ENCODE results near the gene RUNX2. TPM values are rescaled to one million over a fixed set of nuclear protein-coding genes. Genes with fewer than 3 reads are reported as not detected.

Gene RUNX2
- total and polyA plus RNA-seq, 9 of the 15 experiments (the other 6 are each of a cell fraction or from before 2014, with no cell fraction given), result 0.29 to 1.00 (median 0.43) TPM

GRCh38 chr6:45419571-45420082 lies 91.5 kb downstream of the RUNX2 start (continued):
- TF ChIP-seq ZNF407 (IDR thresholded peaks at IDR 0.05; ENCODE audit: low read depth) (no peak), HCFC1 (IDR thresholded peaks at IDR 0.05; ENCODE audit: low read depth, low read length) (0 out of 2 replicates have a peak, but pooled peaks have one; percentile 17), SMC3 (conservative IDR thresholded peaks at IDR 0.05; ENCODE audit: insufficient read depth, low read depth, low read length) (peak; percentile 48), CTCF (IDR thresholded peaks at IDR 0.05 in 2 of 3, conservative IDR thresholded peaks at IDR 0.05 in 1 of 3; ENCODE audit: insufficient read depth in 2 of 3, low read depth in 1 of 3, low read length in 3 of 3) (peak; percentile 61 to 95 (median 92)), MYC (IDR thresholded peaks at IDR 0.05; ENCODE audit: low read depth, low read length) (peak; percentile 42; the same call in 1 of the 2 replicates), MYC (CRISPR knock-in tag; IDR thresholded peaks at IDR 0.05; ENCODE audit: borderline replicate concordance, low read depth) (no peak), ETV5 (CRISPR knock-in tag; IDR thresholded peaks at IDR 0.05; ENCODE audit: low read depth) (no peak), MAFG (tag; conservative IDR thresholded peaks at IDR 0.05) (no peak), RAD21 (CRISPR knock-in tag; conservative IDR thresholded peaks at IDR 0.05 in 1 of 2, IDR thresholded peaks at IDR 0.05 in 1 of 2) (peak; percentile 89 to 96), NRF1 (conservative IDR thresholded peaks at IDR 0.05 in 1 of 2, IDR thresholded peaks at IDR 0.05 in 1 of 2) (peak; percentile 46 to 61), XRCC5 (IDR thresholded peaks at IDR 0.05; ENCODE audit: low read depth, low read length) (peak; percentile 52; the same call in 1 of the 2 replicates), ZBTB11 (CRISPR knock-in tag; IDR thresholded peaks at IDR 0.05) (no peak), ILK (tag; IDR thresholded peaks at IDR 0.05; ENCODE audit: borderline replicate concordance, low read depth) (no peak)

Data from K562 (cell line).